HepG2 (cell line): ENCODE data around the gene ST8SIA4.

Experiments
- CTCF ChIP-seq: sonication (generic); formaldehyde crosslinking; IDR thresholded peaks from 2 replicates; pipeline ENCODE4 v1.5.0; 2020; ENCODE audit warnings: mild to moderate bottlenecking, missing genetic modification reagents, moderate library complexity
- JUND ChIP-seq: sonication (generic); formaldehyde crosslinking; IDR thresholded peaks from 2 replicates; pipeline ENCODE4 v1.8.0; 2022; ENCODE audit warnings: mild to moderate bottlenecking, missing genetic modification reagents
- MAX ChIP-seq: IDR thresholded peaks from 2 replicates; pipeline ENCODE4 v1.6.1; 2012; ENCODE audit warnings: inconsistent platforms
- RORA ChIP-seq: sonication (generic); formaldehyde crosslinking; IDR thresholded peaks from 2 replicates; pipeline ENCODE4 v1.5.0; 2020; ENCODE audit warnings: mild to moderate bottlenecking, missing genetic modification reagents, moderate library complexity
- SMARCC2 ChIP-seq: fragments of 450-650 bp; IDR thresholded peaks from 2 replicates; pipeline ENCODE4 v1.6.1; 2017; ENCODE audit warnings: antibody characterized with exemption, mild to moderate bottlenecking
- SP1 ChIP-seq, 2 experiments: fragments of 450-650 bp in 1 of 2; sonication (generic) in 1 of 2; formaldehyde crosslinking in 1 of 2; IDR thresholded peaks; 2 replicates each; pipeline versions ENCODE4 v1.4.0 to v1.6.1; 2016 to 2020; ENCODE audit warnings: missing genetic modification reagents in 1 of 2
- ZMYM4 ChIP-seq: sonication (generic); formaldehyde crosslinking; IDR thresholded peaks from 2 replicates; pipeline ENCODE4 v1.8.1; 2023; ENCODE audit warnings: mild to moderate bottlenecking, missing genetic modification reagents
- ZNF775 ChIP-seq: sonication (generic); formaldehyde crosslinking; IDR thresholded peaks from 2 replicates; pipeline ENCODE4 v1.4.0; 2020; ENCODE audit warnings: missing genetic modification reagents, mild to moderate bottlenecking, moderate library complexity, borderline replicate concordance

DNA sequence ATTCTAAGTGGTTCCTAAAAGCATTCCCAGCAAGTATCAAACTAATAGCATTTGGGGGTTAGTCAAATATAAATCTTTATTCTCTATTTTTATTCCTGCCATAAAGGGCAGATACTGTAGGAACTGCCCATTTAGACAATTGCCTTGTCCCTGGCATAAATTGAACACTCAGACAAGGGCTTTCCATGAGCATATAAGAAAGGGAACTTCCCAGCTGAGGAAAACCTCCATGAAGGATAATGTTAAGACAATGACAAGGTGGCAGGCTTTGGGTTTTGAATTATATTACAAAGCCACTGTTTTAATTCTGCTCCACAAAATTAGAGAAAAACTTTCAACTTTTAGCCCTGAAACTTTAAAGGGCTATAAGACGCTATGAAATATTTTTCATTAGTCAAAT is 81.3 kb downstream of the ST8SIA4 start:
- TF ChIP-seq ZMYM4 (CRISPR knock-in tag) (no peak), CTCF (CRISPR knock-in tag) (no peak), SMARCC2 (no peak), ZNF775 (CRISPR knock-in tag) (no peak), SP1 (IDR thresholded peaks at IDR 0.05) (no peak), SP1 (CRISPR knock-in tag; IDR thresholded peaks at IDR 0.05) (no peak), RORA (no peak), MAX (no peak), JUND (no peak)
